GM12878 (cell line): Measurements from ENCODE around the gene GHRH. TPM values are rescaled to one million over a fixed set of nuclear protein-coding genes. Genes with fewer than 3 reads are reported as not detected.

Experiments
- MXI1 ChIP-seq: fragments of 150-350 bp; IDR thresholded peaks from 2 replicates; pipeline ENCODE4 v1.6.1; 2011; ENCODE audit warnings: low read depth, mild to moderate bottlenecking, inconsistent platforms, low read length, improper control_type of control experiment
- POLR2A ChIP-seq: IDR thresholded peaks from 2 replicates; pipeline ENCODE4 v1.6.1; 2011; ENCODE audit warnings: low read depth, mild to moderate bottlenecking, low read length
- TCF12 ChIP-seq: IDR thresholded peaks from 2 replicates; pipeline ENCODE4 v1.6.1; 2011; ENCODE audit warnings: low read depth, mild to moderate bottlenecking, low read length
- polyA plus RNA-seq, 11 experiments: library from polyadenylated mRNA; depleted of rRNA in 4 of 11; unstranded in 6 of 11; stranded (reverse) in 5 of 11; fragments of >200 nt; fragmentation: Nextera tagmentation in 4 of 11; fragmentation: Illumina TruSeq in 1 of 11; extraction: Ambion mirVana in 4 of 11; extraction: Trizol in 1 of 11; gene quantifications; 1 replicate in 1 of 11; 2 replicates in 10 of 11; pipeline versions ENCODE4 v1.2.1 to v1.2.3, GENCODE V29; 2011 to 2016; ENCODE audit warnings: inconsistent platforms in 2 of 11, missing spikeins in 2 of 11, low read depth in 1 of 11
- total RNA-seq, 4 experiments: library from RNA; depleted of rRNA in 3 of 4; stranded (reverse); fragments of >200 nt in 3 of 4; fragmentation: Illumina TruSeq in 1 of 4; extraction: Trizol in 1 of 4; gene quantifications; 2 replicates each; pipeline versions ENCODE4 v1.2.1 to v1.2.3, GENCODE V29; 2013 to 2021
- TF ChIP-seq, protein P1 (sequence below): IDR thresholded peaks from 2 replicates; pipeline ENCODE4 v1.6.1; 2011; ENCODE audit warnings: mild to moderate bottlenecking, low read depth, low read length, moderate library complexity; ENCODE audit not compliant: insufficient replicate concordance
- TF ChIP-seq, protein P2 (sequence below): fragments of 450-650 bp; IDR thresholded peaks from 2 replicates; pipeline ENCODE4 v1.6.1; 2017; ENCODE audit warnings: mild to moderate bottlenecking, moderate library complexity

GHRH gene
- total and polyA plus RNA-seq, 10 of the 15 experiments (the other 5 are each of a cell fraction or from before 2014, with no cell fraction given): not detected

- TF ChIP-seq, protein P1, sequence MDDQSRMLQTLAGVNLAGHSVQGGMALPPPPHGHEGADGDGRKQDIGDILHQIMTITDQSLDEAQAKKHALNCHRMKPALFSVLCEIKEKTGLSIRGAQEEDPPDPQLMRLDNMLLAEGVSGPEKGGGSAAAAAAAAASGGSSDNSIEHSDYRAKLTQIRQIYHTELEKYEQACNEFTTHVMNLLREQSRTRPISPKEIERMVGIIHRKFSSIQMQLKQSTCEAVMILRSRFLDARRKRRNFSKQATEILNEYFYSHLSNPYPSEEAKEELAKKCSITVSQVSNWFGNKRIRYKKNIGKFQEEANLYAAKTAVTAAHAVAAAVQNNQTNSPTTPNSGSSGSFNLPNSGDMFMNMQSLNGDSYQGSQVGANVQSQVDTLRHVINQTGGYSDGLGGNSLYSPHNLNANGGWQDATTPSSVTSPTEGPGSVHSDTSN: no peak
- TF ChIP-seq POLR2A (0 out of 2 replicates have a peak, but pooled peaks have one; percentile 36), TCF12 (peak; percentile 73; the same call in 1 of the 2 replicates), MXI1 (0 out of 2 replicates have a peak, but pooled peaks have one; percentile 11)
- TF ChIP-seq, protein P2, sequence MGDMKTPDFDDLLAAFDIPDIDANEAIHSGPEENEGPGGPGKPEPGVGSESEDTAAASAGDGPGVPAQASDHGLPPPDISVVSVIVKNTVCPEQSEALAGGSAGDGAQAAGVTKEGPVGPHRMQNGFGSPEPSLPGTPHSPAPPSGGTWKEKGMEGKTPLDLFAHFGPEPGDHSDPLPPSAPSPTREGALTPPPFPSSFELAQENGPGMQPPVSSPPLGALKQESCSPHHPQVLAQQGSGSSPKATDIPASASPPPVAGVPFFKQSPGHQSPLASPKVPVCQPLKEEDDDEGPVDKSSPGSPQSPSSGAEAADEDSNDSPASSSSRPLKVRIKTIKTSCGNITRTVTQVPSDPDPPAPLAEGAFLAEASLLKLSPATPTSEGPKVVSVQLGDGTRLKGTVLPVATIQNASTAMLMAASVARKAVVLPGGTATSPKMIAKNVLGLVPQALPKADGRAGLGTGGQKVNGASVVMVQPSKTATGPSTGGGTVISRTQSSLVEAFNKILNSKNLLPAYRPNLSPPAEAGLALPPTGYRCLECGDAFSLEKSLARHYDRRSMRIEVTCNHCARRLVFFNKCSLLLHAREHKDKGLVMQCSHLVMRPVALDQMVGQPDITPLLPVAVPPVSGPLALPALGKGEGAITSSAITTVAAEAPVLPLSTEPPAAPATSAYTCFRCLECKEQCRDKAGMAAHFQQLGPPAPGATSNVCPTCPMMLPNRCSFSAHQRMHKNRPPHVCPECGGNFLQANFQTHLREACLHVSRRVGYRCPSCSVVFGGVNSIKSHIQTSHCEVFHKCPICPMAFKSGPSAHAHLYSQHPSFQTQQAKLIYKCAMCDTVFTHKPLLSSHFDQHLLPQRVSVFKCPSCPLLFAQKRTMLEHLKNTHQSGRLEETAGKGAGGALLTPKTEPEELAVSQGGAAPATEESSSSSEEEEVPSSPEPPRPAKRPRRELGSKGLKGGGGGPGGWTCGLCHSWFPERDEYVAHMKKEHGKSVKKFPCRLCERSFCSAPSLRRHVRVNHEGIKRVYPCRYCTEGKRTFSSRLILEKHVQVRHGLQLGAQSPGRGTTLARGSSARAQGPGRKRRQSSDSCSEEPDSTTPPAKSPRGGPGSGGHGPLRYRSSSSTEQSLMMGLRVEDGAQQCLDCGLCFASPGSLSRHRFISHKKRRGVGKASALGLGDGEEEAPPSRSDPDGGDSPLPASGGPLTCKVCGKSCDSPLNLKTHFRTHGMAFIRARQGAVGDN: peak; percentile 62
- TF ChIP-seq, all 136 proteins: peak for 28
These were observed 15.1 kb upstream of the GHRH start (continued) for GRCh38 chr20:37276494-37277252.
